ENCODE results near the gene NFKB2. TPM values are rescaled to one million over a fixed set of nuclear protein-coding genes. Genes with fewer than 3 reads are reported as not detected.

The NFKB2 gene
- total RNA-seq, 1 donor from 2014 or later = 622 TPM

GRCh38 chr10:102393411-102394078 lies 2.0 kb upstream of the NFKB2 start:
- Mint-ChIP-seq H3K27ac (peak overlapping the region; percentile 97), H3K36me3 (ENCODE audit: low read depth) (peaks cover 37% of the 10 kb centered on the region), H3K27me3 (no peaks in the 10 kb centered on the region), H3K9me3 (no peaks in the 10 kb centered on the region), H3K4me1 (peaks cover 42% of the 10 kb centered on the region), H3K4me3 (peak overlapping the region; percentile 94)
- ChIA-PET POLR2A (interaction anchor here (0.8 to 15.2 kb wide), 26 partner anchors 9 to 1077 kb away, joined by 3 to 305 read pairs (median 15); partner anchors contain the start of genes ACTR1A, ARL3, C10orf95 and CUEDC2), CTCF (interaction anchor here (0.9 to 3.3 kb wide), 12 partner anchors 8 to 190 kb away, joined by 3 to 29 read pairs (median 4); partner anchors contain the start of gene FBXL15)
- ATAC-seq (ENCODE audit: low read depth) (no peak), DNase-seq (no peak)
- TF ChIP-seq CTCF (IDR thresholded peaks at IDR 0.05) = no peak
- intact Hi-C loops (cut with micrococcal nuclease) = loop anchor here (1.0 to 5.0 kb wide), 16 partner anchors 9 to 579 kb away; partner anchors contain the start of genes ACTR1A, CNNM2, CUEDC2 and GBF1

GRCh38 chr10:102394079-102394800 lies 1.3 kb upstream of the NFKB2 start:
- no peak for TF ChIP-seq CTCF (IDR thresholded peaks at IDR 0.05)
- intact Hi-C loops (cut with micrococcal nuclease) = loop anchor here (1.0 to 5.0 kb wide), 15 partner anchors 9 to 579 kb away; partner anchors contain the start of genes ACTR1A, CNNM2, CUEDC2 and GBF1
- Mint-ChIP-seq H3K27ac (peak overlapping the region; percentile 97), H3K4me1 (peaks cover 46% of the 10 kb centered on the region), H3K27me3 (no peaks in the 10 kb centered on the region), H3K9me3 (no peaks in the 10 kb centered on the region), H3K4me3 (peak overlapping the region; percentile 94), H3K36me3 (ENCODE audit: low read depth) (peaks cover 41% of the 10 kb centered on the region)
- peak; percentile 99 for DNase-seq
- peak; percentile 79 for ATAC-seq (ENCODE audit: low read depth)
- ChIA-PET CTCF (interaction anchor here (0.9 to 3.3 kb wide), 11 partner anchors 9 to 190 kb away, joined by 3 to 29 read pairs (median 4); partner anchors contain the start of gene FBXL15), POLR2A (interaction anchor here (0.5 to 15.2 kb wide), 35 partner anchors 10 to 1077 kb away, joined by 3 to 305 read pairs (median 9); partner anchors contain the start of genes ACTR1A, ARL3, C10orf95 and CUEDC2)

GRCh38 chr10:102394801-102395399 lies 605 bp upstream of the NFKB2 start:
- peaks cover 52% of the 10 kb centered on the region for H3K4me1 Mint-ChIP-seq

GRCh38 chr10:102396317-102396650 lies 779 bp downstream of the NFKB2 start:
- intact Hi-C loops (cut with micrococcal nuclease) = no loop called here
- ATAC-seq (ENCODE audit: low read depth) = no peak
- H3K4me1 Mint-ChIP-seq = peaks cover 59% of the 10 kb centered on the region
- H3K9me3 Mint-ChIP-seq = no peaks in the 10 kb centered on the region
- H3K27ac Mint-ChIP-seq = peak overlapping the region; percentile 97
- no peak for TF ChIP-seq CTCF (IDR thresholded peaks at IDR 0.05)
- peak overlapping the region; percentile 94 for H3K4me3 Mint-ChIP-seq
- ChIA-PET POLR2A (interaction anchor here (0.6 to 15.2 kb wide), 18 partner anchors 9 to 337 kb away, joined by 3 to 305 read pairs (median 28); partner anchors contain the start of genes ACTR1A, ARL3, C10orf95 and CUEDC2), CTCF (interaction anchor here (1.7 to 1.9 kb wide), 2 partner anchors 25 to 27 kb away, joined by 5 to 7 read pairs; partner anchors contain the start of gene FBXL15)
- no peaks in the 10 kb centered on the region for H3K27me3 Mint-ChIP-seq
- peaks cover 61% of the 10 kb centered on the region for H3K36me3 Mint-ChIP-seq (ENCODE audit: low read depth)
- no peak for DNase-seq

More at GRCh38 chr10:102394801-102395399, 605 bp upstream of the NFKB2 start:
- Mint-ChIP-seq H3K9me3 (no peaks in the 10 kb centered on the region), H3K27ac (peak overlapping the region; percentile 97), H3K4me3 (peak overlapping the region; percentile 94), H3K36me3 (ENCODE audit: low read depth) (peaks cover 47% of the 10 kb centered on the region), H3K27me3 (no peaks in the 10 kb centered on the region)
- intact Hi-C loops (cut with micrococcal nuclease) = loop anchor here (1.0 to 5.0 kb wide), 16 partner anchors 8 to 580 kb away; partner anchors contain the start of genes ACTR1A, CNNM2, CUEDC2 and GBF1
- ChIA-PET CTCF (interaction anchor here (0.8 to 3.3 kb wide), 5 partner anchors 9 to 84 kb away, joined by 3 to 17 read pairs (median 7); partner anchors contain the start of gene FBXL15), POLR2A (interaction anchor here (0.5 to 15.2 kb wide), 39 partner anchors 10 to 1076 kb away, joined by 3 to 305 read pairs (median 7); partner anchors contain the start of genes ACTR1A, ARL3, C10orf95 and CUEDC2)
- ATAC-seq (ENCODE audit: low read depth) (peak; percentile 19), DNase-seq (no peak)
- TF ChIP-seq CTCF (IDR thresholded peaks at IDR 0.05) = no peak

All from activated B cell treated with CpG ODN at 0.5 μM for 24 hours (primary cell).